Neural progenitor cell (in vitro differentiated cells): Measurements from ENCODE around the gene CYP4F2. TPM values are rescaled to one million over a fixed set of nuclear protein-coding genes. Genes with fewer than 3 reads are reported as not detected.

Experiments
- DNase-seq: peaks from one replicate; pipeline ENCODE4 v3.0.0-alpha.2; 2016; ENCODE audit warnings: low spot score
- H2AFZ ChIP-seq: fragments of 200-600 bp; sonication (generic); replicated peaks from 2 replicates; pipeline ENCODE4 v1.6.1; 2016; ENCODE audit warnings: antibody characterized with exemption
- H3F3A ChIP-seq: fragments of 200-600 bp; sonication (generic); 2 replicates; pipeline ENCODE4 v1.6.1; 2016; ENCODE audit warnings: antibody characterized with exemption, low read depth
- H3K27ac ChIP-seq: fragments of 200-600 bp; sonication (generic); 2 replicates; pipeline ENCODE4 v1.5.1; 2016; ENCODE audit warnings: mild to moderate bottlenecking
- H3K27me3 ChIP-seq: fragments of 200-600 bp; sonication (generic); 2 replicates; pipeline ENCODE4 v1.6.1; 2016; ENCODE audit warnings: mild to moderate bottlenecking, moderate library complexity
- H3K36me3 ChIP-seq: fragments of 200-600 bp; sonication (generic); 2 replicates; pipeline ENCODE4 v1.5.1; 2016
- H3K4me1 ChIP-seq: fragments of 200-600 bp; sonication (generic); 2 replicates; pipeline ENCODE4 v1.6.1; 2016; ENCODE audit warnings: mixed run types
- H3K4me2 ChIP-seq: fragments of 200-600 bp; sonication (generic); 2 replicates; pipeline ENCODE4 v1.6.1; 2016
- H3K4me3 ChIP-seq: fragments of 200-600 bp; sonication (generic); 2 replicates; pipeline ENCODE4 v1.5.1; 2016
- H3K79me2 ChIP-seq: fragments of 200-600 bp; sonication (generic); 2 replicates; pipeline ENCODE4 v1.6.1; 2016; ENCODE audit warnings: low read depth
- H3K9ac ChIP-seq: fragments of 200-600 bp; sonication (generic); 2 replicates; pipeline ENCODE4 v1.6.1; 2016
- H3K9me3 ChIP-seq: fragments of 200-600 bp; sonication (generic); 2 replicates; pipeline ENCODE4 v1.5.1; 2016; ENCODE audit warnings: low read depth
- H4K20me1 ChIP-seq: fragments of 200-600 bp; sonication (generic); 2 replicates; pipeline ENCODE4 v1.6.1; 2016; ENCODE audit warnings: low read depth
- H3K27ac Mint-ChIP-seq: 3 replicates; pipeline ENCODE4 v1.8.0; 2021; ENCODE audit warnings: mixed read lengths
- H3K27me3 Mint-ChIP-seq: 2 replicates; pipeline ENCODE4 v1.8.0; 2022; ENCODE audit warnings: low read depth, mild to moderate bottlenecking, inconsistent platforms, moderate library complexity, mixed read lengths; ENCODE audit not compliant: insufficient read depth
- H3K36me3 Mint-ChIP-seq: 3 replicates; pipeline ENCODE4 v1.8.0; 2021; ENCODE audit warnings: mixed read lengths
- H3K4me1 Mint-ChIP-seq: 3 replicates; pipeline ENCODE4 v1.8.0; 2021; ENCODE audit warnings: mixed read lengths
- H3K4me3 Mint-ChIP-seq: 3 replicates; pipeline ENCODE4 v1.8.0; 2021; ENCODE audit warnings: mild to moderate bottlenecking, moderate library complexity, mixed read lengths
- H3K9me3 Mint-ChIP-seq: 3 replicates; pipeline ENCODE4 v1.8.0; 2020; ENCODE audit warnings: mixed read lengths
- CTCF ChIP-seq: fragments of 200-600 bp; sonication (generic); IDR thresholded peaks from 2 replicates; pipeline ENCODE4 v1.5.1; 2017; ENCODE audit warnings: antibody characterized with exemption, mild to moderate bottlenecking
- EZH2 ChIP-seq: fragments of 200-600 bp; sonication (generic); IDR thresholded peaks from 2 replicates; pipeline ENCODE4 v1.6.1; 2017; ENCODE audit warnings: antibody characterized with exemption, mild to moderate bottlenecking, moderate library complexity
- EZH2phosphoT487 ChIP-seq: fragments of 200-600 bp; sonication (generic); IDR thresholded peaks from 2 replicates; pipeline ENCODE4 v1.6.1; 2017; ENCODE audit warnings: antibody characterized with exemption
- total RNA-seq: library from RNA; depleted of rRNA; stranded (reverse); fragments of >200 nt; gene quantifications from 2 replicates; pipeline ENCODE4 v1.2.3, GENCODE V29; 2015; ENCODE audit warnings: low replicate concordance

CYP4F2 gene
- total RNA-seq, 1 donor from 2014 or later = not detected

GRCh38 chr19:15895876-15896430 is 1.9 kb downstream of the CYP4F2 start:
- Mint-ChIP-seq H3K27ac (no peak overlapping the region), H3K27me3 (peaks cover 3% of the 10 kb centered on the region), H3K9me3 (peaks cover 30% of the 10 kb centered on the region), H3K4me3 (no peak overlapping the region), H3K4me1 (no peaks in the 10 kb centered on the region), H3K36me3 (no peaks in the 10 kb centered on the region)
- no peak for DNase-seq
- no peak overlapping the region for H3K27ac ChIP-seq
- H3K4me1 ChIP-seq = no peaks in the 10 kb centered on the region
- no peak overlapping the region for H3K4me3 ChIP-seq
- no peaks in the 10 kb centered on the region for H3F3A ChIP-seq
- no peak overlapping the region for H3K4me2 ChIP-seq
- TF ChIP-seq EZH2 = no peak
- TF ChIP-seq CTCF = no peak
- TF ChIP-seq EZH2phosphoT487 = no peak
- H3K27me3 ChIP-seq = no peaks in the 10 kb centered on the region
- H4K20me1 ChIP-seq = no peaks in the 10 kb centered on the region
- H3K9ac ChIP-seq = no peak overlapping the region
- no peaks in the 10 kb centered on the region for H3K79me2 ChIP-seq
- no peaks in the 10 kb centered on the region for H3K36me3 ChIP-seq
- no peaks in the 10 kb centered on the region for H3K9me3 ChIP-seq
- H2AFZ ChIP-seq = no peak overlapping the region

- Mint-ChIP-seq H3K4me1 (no peaks in the 10 kb centered on the region), H3K9me3 (peaks cover 26% of the 10 kb centered on the region), H3K36me3 (no peaks in the 10 kb centered on the region), H3K27ac (no peak overlapping the region), H3K4me3 (no peak overlapping the region), H3K27me3 (no peaks in the 10 kb centered on the region)
- Histone ChIP-seq H2AFZ (no peak overlapping the region), H3F3A (no peaks in the 10 kb centered on the region), H3K27ac (no peak overlapping the region), H3K9me3 (no peaks in the 10 kb centered on the region), H4K20me1 (no peaks in the 10 kb centered on the region), H3K4me3 (no peak overlapping the region), H3K79me2 (no peaks in the 10 kb centered on the region), H3K4me1 (no peaks in the 10 kb centered on the region), H3K36me3 (no peaks in the 10 kb centered on the region), H3K4me2 (no peak overlapping the region), H3K27me3 (no peaks in the 10 kb centered on the region), H3K9ac (no peak overlapping the region)
- TF ChIP-seq EZH2 = no peak
- no peak for DNase-seq
Observed at GRCh38 chr19:15894359-15894758, 3.5 kb downstream of the CYP4F2 start.

GRCh38 chr19:15893477-15893876 is 4.4 kb downstream of the CYP4F2 start:
- Histone ChIP-seq H3K4me2 (no peak overlapping the region), H3K36me3 (no peaks in the 10 kb centered on the region), H3K27me3 (no peaks in the 10 kb centered on the region), H3K79me2 (no peaks in the 10 kb centered on the region), H3K9ac (no peak overlapping the region), H3K4me3 (no peak overlapping the region), H4K20me1 (no peaks in the 10 kb centered on the region), H3K27ac (no peak overlapping the region), H3F3A (no peaks in the 10 kb centered on the region), H2AFZ (no peak overlapping the region), H3K4me1 (no peaks in the 10 kb centered on the region), H3K9me3 (no peaks in the 10 kb centered on the region)
- no peak overlapping the region for H3K4me3 Mint-ChIP-seq
- no peak for DNase-seq
- no peaks in the 10 kb centered on the region for H3K4me1 Mint-ChIP-seq
- peaks cover 26% of the 10 kb centered on the region for H3K9me3 Mint-ChIP-seq
- H3K27me3 Mint-ChIP-seq = no peaks in the 10 kb centered on the region
- no peak overlapping the region for H3K27ac Mint-ChIP-seq
- TF ChIP-seq EZH2phosphoT487 = no peak
- TF ChIP-seq CTCF = no peak
- TF ChIP-seq EZH2 = no peak
- H3K36me3 Mint-ChIP-seq = no peaks in the 10 kb centered on the region

GRCh38 chr19:15892012-15892411 is 5.9 kb downstream of the CYP4F2 start:
- H3K9ac ChIP-seq = no peak overlapping the region
- no peaks in the 10 kb centered on the region for H3K79me2 ChIP-seq
- no peaks in the 10 kb centered on the region for H3K9me3 ChIP-seq
- no peaks in the 10 kb centered on the region for H3K27me3 ChIP-seq
- no peaks in the 10 kb centered on the region for H3K36me3 ChIP-seq
- no peaks in the 10 kb centered on the region for H3F3A ChIP-seq
- H3K4me1 ChIP-seq = no peaks in the 10 kb centered on the region
- no peak for DNase-seq
- H3K9me3 Mint-ChIP-seq = peaks cover 21% of the 10 kb centered on the region
- no peaks in the 10 kb centered on the region for H4K20me1 ChIP-seq
- no peak overlapping the region for H3K27ac Mint-ChIP-seq
- no peaks in the 10 kb centered on the region for H3K4me1 Mint-ChIP-seq
- H2AFZ ChIP-seq = no peak overlapping the region
- no peaks in the 10 kb centered on the region for H3K27me3 Mint-ChIP-seq
- H3K4me3 Mint-ChIP-seq = no peak overlapping the region
- H3K36me3 Mint-ChIP-seq = no peaks in the 10 kb centered on the region
- no peak overlapping the region for H3K27ac ChIP-seq
- H3K4me3 ChIP-seq = no peak overlapping the region
- no peak for TF ChIP-seq EZH2phosphoT487
- no peak for TF ChIP-seq EZH2
- TF ChIP-seq CTCF = no peak
- no peak overlapping the region for H3K4me2 ChIP-seq
